ENCODE measurements around the gene EDIL3.

- TF ChIP-seq CTCF (IDR thresholded peaks at IDR 0.05; ENCODE audit: poor library complexity): peak; percentile 6
- no peak for TF ChIP-seq EZH2 (IDR thresholded peaks at IDR 0.05; ENCODE audit: borderline replicate concordance)
- no peak for TF ChIP-seq EZH2phosphoT487 (IDR thresholded peaks at IDR 0.05; ENCODE audit: low read depth, severe bottlenecking, unreplicated experiment)
Measured at GRCh38 chr5:84382363-84383295, 2.1 kb downstream of the EDIL3 start.

All from hepatocyte (in vitro differentiated cells).